Uterus (tissue), 4 donors: ENCODE data around the gene NCAPG2. TPM values are rescaled to one million over a fixed set of nuclear protein-coding genes. Genes with fewer than 3 reads are reported as not detected.
A peak's percentile ranks its signal among the peaks of the same experiment; 100 is the strongest.

Source experiments
- DNase-seq, 2 donors: peaks; one replicate each; pipeline ENCODE4 v3.0.0-alpha.2; 2019 to 2020
- H3K27ac ChIP-seq, 2 donors: fragments of 200-600 bp; sonication (generic); 1 replicate in 1 of 2; 2 replicates in 1 of 2; pipeline ENCODE4 v1.5.1; 2016 to 2018
- H3K27me3 ChIP-seq, 2 donors: fragments of 200-600 bp; sonication (generic); one replicate each; pipeline ENCODE4 v1.5.1; 2018 to 2019; ENCODE audit warnings: control low read depth in 1 of 2
- H3K36me3 ChIP-seq, 2 donors: fragments of 200-600 bp; sonication (generic); one replicate each; pipeline ENCODE4 v1.5.1; 2019; ENCODE audit warnings: control low read depth in 1 of 2
- H3K4me1 ChIP-seq, 2 donors: fragments of 200-600 bp; sonication (generic); one replicate each; pipeline ENCODE4 v1.5.1; 2018 to 2019; ENCODE audit warnings: control low read depth in 1 of 2
- H3K4me3 ChIP-seq, 2 donors: fragments of 200-600 bp; sonication (generic); 1 replicate in 1 of 2; 2 replicates in 1 of 2; pipeline ENCODE4 v1.5.1; 2018 to 2019; ENCODE audit warnings: mild to moderate bottlenecking in 1 of 2
- H3K9me3 ChIP-seq, 2 donors: fragments of 200-600 bp; sonication (generic); one replicate each; pipeline ENCODE4 v1.5.1; 2019; ENCODE audit warnings: control low read depth in 1 of 2
- POLR2A ChIP-seq, 2 donors: fragments of 450-650 bp; IDR thresholded peaks; one replicate each; pipeline ENCODE4 v1.6.1; 2016; ENCODE audit warnings: antibody characterized with exemption in 2 of 2, mild to moderate bottlenecking in 1 of 2, moderate library complexity in 1 of 2
- intact Hi-C: fragments of 100-400 bp; cut with DNase I; formaldehyde crosslinking; loops from one replicate; pipeline ENCODE4 v1.15.1; 2023; ENCODE audit warnings: low total_unique reads
- total RNA-seq, 4 donors: library from RNA; depleted of rRNA in 3 of 4; stranded (reverse); fragments of >200 nt in 3 of 4; gene quantifications; one replicate each; pipeline versions ENCODE4 v1.1.0 to v1.2.4, GENCODE V29; 2014 to 2023
- TF ChIP-seq, protein P1 (sequence below), 4 experiments: fragments of 200-600 bp in 2 of 4; fragments of 450-650 bp in 2 of 4; sonication (generic) in 2 of 4; IDR thresholded peaks; one replicate each; pipeline ENCODE4 v1.5.1; 2016 to 2019; ENCODE audit warnings: antibody characterized with exemption in 4 of 4, mild to moderate bottlenecking in 2 of 4, moderate library complexity in 1 of 4
- donor health status: DM: yes; HTN: yes; CAD: no.

NCAPG2 gene
- total RNA-seq, 4 donors from 2014 or later, result 0.51 to 36.0 (median 7.8) TPM

DNA sequence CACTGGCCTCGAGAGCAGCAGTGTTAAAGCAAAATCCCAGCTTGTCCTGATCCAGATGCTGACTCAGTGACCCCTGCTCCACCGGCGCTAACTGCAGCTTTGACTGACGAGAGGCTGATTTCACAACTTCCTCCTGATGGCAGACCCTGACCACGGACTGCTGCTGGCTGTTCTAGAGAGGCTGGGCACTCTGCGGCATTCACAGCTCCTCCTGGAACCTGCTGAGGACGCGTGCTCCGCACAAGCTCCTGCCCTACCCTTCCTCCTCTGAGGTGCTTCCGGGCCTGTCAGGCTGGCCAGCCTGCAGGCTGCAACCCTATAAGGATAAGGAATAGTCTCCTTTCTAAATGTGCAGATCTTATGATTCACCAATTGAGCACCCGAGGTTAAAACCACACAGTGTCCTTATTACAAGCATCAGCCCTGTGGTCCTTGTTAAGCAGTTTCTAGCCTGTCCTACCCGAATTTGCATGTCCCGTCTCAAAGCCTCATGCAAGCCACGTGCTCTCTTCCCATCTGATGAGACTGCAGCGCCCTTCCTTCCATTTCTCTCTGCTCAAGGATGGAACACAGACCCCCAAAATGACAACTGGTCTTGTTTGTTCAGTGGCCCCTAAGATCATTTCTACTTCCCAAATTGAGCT lies 35.5 kb upstream of the NCAPG2 start:
- H3K27me3 ChIP-seq, result no peaks in the 10 kb centered on the region
- no peaks in the 10 kb centered on the region for H3K9me3 ChIP-seq
- DNase-seq, result peak in 1 of 2 donors; percentile 26
- H3K27ac ChIP-seq, result peak overlapping the region; percentile 8 to 45
- no peaks in the 10 kb centered on the region for H3K36me3 ChIP-seq
- H3K4me3 ChIP-seq, result no peak overlapping the region
- H3K4me1 ChIP-seq, result no peaks in the 10 kb centered on the region
- no peak for TF ChIP-seq POLR2A (IDR thresholded peaks at IDR 0.05)
- TF ChIP-seq, protein P1, sequence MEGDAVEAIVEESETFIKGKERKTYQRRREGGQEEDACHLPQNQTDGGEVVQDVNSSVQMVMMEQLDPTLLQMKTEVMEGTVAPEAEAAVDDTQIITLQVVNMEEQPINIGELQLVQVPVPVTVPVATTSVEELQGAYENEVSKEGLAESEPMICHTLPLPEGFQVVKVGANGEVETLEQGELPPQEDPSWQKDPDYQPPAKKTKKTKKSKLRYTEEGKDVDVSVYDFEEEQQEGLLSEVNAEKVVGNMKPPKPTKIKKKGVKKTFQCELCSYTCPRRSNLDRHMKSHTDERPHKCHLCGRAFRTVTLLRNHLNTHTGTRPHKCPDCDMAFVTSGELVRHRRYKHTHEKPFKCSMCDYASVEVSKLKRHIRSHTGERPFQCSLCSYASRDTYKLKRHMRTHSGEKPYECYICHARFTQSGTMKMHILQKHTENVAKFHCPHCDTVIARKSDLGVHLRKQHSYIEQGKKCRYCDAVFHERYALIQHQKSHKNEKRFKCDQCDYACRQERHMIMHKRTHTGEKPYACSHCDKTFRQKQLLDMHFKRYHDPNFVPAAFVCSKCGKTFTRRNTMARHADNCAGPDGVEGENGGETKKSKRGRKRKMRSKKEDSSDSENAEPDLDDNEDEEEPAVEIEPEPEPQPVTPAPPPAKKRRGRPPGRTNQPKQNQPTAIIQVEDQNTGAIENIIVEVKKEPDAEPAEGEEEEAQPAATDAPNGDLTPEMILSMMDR (IDR thresholded peaks at IDR 0.05), result no peak
- intact Hi-C loops, result no loop called here

DNA sequence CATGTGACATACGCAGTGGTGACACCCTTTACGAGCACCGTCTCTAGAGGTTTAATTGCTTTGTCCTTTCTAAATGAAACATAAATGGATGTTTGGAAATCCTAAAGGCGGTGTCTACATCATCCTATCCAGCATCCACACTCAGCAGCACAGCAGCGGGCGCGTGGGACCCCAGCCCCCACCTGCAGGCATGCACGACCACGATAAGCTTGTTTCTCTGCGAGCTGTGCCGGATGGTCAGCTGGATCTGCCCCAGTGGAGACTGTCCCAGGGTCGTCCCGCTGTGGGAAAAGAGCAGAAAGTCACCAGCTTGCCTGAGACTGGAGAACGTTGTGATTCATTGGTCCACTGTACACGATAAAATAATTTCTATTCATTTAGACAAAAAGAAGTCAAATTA lies 34.2 kb upstream of the NCAPG2 start:
- H3K9me3 ChIP-seq, result no peaks in the 10 kb centered on the region
- H3K4me1 ChIP-seq, result no peaks in the 10 kb centered on the region
- intact Hi-C loops, result no loop called here
- H3K27ac ChIP-seq, result no peak overlapping the region
- no peaks in the 10 kb centered on the region for H3K27me3 ChIP-seq
- no peak for DNase-seq
- no peak for TF ChIP-seq POLR2A (IDR thresholded peaks at IDR 0.05)
- TF ChIP-seq, protein P1 (IDR thresholded peaks at IDR 0.05), result no peak
- no peak overlapping the region for H3K4me3 ChIP-seq
- no peaks in the 10 kb centered on the region for H3K36me3 ChIP-seq

DNA sequence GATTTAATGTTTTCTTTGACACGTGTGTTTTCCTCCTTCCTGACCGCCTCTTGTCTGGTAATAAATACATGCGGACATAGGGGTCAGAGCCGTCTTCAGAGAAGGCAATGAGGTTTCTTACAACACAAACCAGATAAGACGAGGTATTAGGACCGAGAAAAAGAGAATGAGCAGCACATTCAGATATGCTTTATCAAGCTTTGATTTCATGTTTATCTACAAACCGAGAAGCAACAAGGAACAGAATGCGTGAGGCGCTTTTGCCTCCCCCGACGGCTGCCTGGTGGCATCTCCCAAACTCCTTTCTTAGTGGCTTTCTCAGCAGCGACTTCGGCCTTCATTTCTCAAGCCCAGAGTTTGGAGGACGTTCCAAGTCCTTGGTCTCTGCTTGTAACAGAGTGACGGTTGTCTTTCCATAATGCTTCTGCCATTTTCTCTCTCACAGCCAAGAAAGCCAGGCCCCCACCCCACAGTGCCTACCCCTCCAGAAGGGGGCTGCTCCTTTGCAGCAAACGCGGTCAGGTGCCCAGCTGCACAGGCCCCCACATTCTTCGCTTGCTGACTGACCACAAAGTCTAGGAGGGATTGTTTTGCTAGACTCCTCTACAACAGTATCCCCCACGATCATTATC lies 32.6 kb upstream of the NCAPG2 start:
- Histone ChIP-seq H3K4me3 (no peak overlapping the region), H3K9me3 (no peaks in the 10 kb centered on the region), H3K4me1 (no peaks in the 10 kb centered on the region), H3K27ac (no peak overlapping the region), H3K27me3 (no peaks in the 10 kb centered on the region), H3K36me3 (no peaks in the 10 kb centered on the region)
- no peak for DNase-seq
- no peak for TF ChIP-seq POLR2A (IDR thresholded peaks at IDR 0.05)
- TF ChIP-seq, protein P1 (IDR thresholded peaks at IDR 0.05), result no peak
- intact Hi-C loops, result no loop called here

DNA sequence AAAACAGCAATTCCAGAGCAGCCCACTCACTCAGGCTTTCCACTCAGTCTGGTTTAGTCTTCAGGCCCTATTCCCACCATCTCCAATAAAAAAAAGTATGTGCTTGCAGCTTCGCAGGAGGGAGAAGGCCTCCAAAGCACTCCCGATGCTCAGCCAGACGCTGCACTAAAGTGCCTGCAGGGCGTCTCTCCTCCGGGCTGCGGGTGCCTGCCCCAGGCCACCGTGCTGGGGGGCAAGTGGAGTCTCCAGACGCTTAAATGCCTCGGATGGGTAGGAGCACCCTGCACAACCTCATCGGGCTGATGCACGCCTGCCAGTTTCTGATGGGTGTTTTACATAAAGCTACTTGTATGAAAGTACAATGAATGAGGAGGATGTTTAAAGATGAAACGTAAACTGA lies 31.3 kb upstream of the NCAPG2 start:
- Histone ChIP-seq H3K27ac (no peak overlapping the region), H3K4me1 (no peaks in the 10 kb centered on the region), H3K27me3 (no peaks in the 10 kb centered on the region), H3K4me3 (no peak overlapping the region), H3K36me3 (no peaks in the 10 kb centered on the region), H3K9me3 (no peaks in the 10 kb centered on the region)
- no peak for DNase-seq
- TF ChIP-seq, protein P1 (IDR thresholded peaks at IDR 0.05), result no peak
- no peak for TF ChIP-seq POLR2A (IDR thresholded peaks at IDR 0.05)
- intact Hi-C loops, result no loop called here

DNA sequence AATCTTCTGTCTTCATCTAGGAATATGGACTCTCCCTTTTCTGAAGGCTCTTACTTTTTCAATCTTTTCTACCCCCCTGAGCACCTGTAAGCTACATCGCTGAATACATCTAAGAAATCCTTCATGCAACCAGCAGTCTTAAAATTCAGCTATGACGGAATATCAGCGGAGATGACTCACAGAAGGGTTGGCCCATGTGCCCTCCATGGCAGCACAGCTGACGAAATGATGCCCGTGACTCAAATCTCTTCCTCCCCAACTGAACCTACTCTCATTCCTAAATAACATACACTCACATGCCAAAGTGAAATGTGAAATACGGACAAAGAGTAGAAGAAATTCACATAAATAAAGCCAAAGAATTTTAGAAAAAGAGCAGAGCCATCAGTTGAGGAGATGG lies 30.3 kb upstream of the NCAPG2 start:
- no peaks in the 10 kb centered on the region for H3K9me3 ChIP-seq
- H3K27me3 ChIP-seq, result no peaks in the 10 kb centered on the region
- no peaks in the 10 kb centered on the region for H3K4me1 ChIP-seq
- intact Hi-C loops, result no loop called here
- no peaks in the 10 kb centered on the region for H3K36me3 ChIP-seq
- no peak overlapping the region for H3K27ac ChIP-seq
- no peak overlapping the region for H3K4me3 ChIP-seq
- DNase-seq, result no peak
- TF ChIP-seq POLR2A (IDR thresholded peaks at IDR 0.05), result no peak
- TF ChIP-seq, protein P1 (IDR thresholded peaks at IDR 0.05), result no peak
